Breast epithelium (tissue), 3 donors: ENCODE results near the gene TAF10.

ENCODE experiments used
- POLR2A ChIP-seq: fragments of 450-650 bp; IDR thresholded peaks from one replicate; pipeline ENCODE4 v1.6.1; 2016; ENCODE audit warnings: antibody characterized with exemption, mild to moderate bottlenecking, moderate library complexity
- POLR2AphosphoS5 ChIP-seq, 3 donors: sonication (generic); formaldehyde crosslinking; IDR thresholded peaks; one replicate each; pipeline ENCODE4 v1.6.1; 2017; ENCODE audit warnings: antibody characterized with exemption in 3 of 3
- TF ChIP-seq, protein P1 (sequence below), 3 donors: fragments of 450-650 bp; IDR thresholded peaks; one replicate each; pipeline ENCODE4 v1.5.1; 2016 to 2017; ENCODE audit warnings: antibody characterized with exemption in 3 of 3, mild to moderate bottlenecking in 3 of 3, moderate library complexity in 3 of 3

- TF ChIP-seq, protein P1, sequence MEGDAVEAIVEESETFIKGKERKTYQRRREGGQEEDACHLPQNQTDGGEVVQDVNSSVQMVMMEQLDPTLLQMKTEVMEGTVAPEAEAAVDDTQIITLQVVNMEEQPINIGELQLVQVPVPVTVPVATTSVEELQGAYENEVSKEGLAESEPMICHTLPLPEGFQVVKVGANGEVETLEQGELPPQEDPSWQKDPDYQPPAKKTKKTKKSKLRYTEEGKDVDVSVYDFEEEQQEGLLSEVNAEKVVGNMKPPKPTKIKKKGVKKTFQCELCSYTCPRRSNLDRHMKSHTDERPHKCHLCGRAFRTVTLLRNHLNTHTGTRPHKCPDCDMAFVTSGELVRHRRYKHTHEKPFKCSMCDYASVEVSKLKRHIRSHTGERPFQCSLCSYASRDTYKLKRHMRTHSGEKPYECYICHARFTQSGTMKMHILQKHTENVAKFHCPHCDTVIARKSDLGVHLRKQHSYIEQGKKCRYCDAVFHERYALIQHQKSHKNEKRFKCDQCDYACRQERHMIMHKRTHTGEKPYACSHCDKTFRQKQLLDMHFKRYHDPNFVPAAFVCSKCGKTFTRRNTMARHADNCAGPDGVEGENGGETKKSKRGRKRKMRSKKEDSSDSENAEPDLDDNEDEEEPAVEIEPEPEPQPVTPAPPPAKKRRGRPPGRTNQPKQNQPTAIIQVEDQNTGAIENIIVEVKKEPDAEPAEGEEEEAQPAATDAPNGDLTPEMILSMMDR (IDR thresholded peaks at IDR 0.05) = no peak
- TF ChIP-seq POLR2A (no peak), POLR2AphosphoS5 (IDR thresholded peaks at IDR 0.05) (no peak)
Observed at GRCh38 chr11:6638429-6638828, 26.4 kb upstream of the TAF10 start.
